LNCAP (cell line): ENCODE measurements around the gene GAL3ST2.

Experiments
- TF ChIP-seq, protein P1 (sequence below): fragments of 450-650 bp; IDR thresholded peaks from 2 replicates; pipeline ENCODE4 v1.5.1; 2017; ENCODE audit warnings: mild to moderate bottlenecking

The GAL3ST2 gene

GRCh38 chr2:241802421-241803318 lies 26.0 kb downstream of the GAL3ST2 start:
- TF ChIP-seq, protein P1, sequence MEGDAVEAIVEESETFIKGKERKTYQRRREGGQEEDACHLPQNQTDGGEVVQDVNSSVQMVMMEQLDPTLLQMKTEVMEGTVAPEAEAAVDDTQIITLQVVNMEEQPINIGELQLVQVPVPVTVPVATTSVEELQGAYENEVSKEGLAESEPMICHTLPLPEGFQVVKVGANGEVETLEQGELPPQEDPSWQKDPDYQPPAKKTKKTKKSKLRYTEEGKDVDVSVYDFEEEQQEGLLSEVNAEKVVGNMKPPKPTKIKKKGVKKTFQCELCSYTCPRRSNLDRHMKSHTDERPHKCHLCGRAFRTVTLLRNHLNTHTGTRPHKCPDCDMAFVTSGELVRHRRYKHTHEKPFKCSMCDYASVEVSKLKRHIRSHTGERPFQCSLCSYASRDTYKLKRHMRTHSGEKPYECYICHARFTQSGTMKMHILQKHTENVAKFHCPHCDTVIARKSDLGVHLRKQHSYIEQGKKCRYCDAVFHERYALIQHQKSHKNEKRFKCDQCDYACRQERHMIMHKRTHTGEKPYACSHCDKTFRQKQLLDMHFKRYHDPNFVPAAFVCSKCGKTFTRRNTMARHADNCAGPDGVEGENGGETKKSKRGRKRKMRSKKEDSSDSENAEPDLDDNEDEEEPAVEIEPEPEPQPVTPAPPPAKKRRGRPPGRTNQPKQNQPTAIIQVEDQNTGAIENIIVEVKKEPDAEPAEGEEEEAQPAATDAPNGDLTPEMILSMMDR, result no peak

GRCh38 chr2:241803387-241804325 lies 27.0 kb downstream of the GAL3ST2 start:
- TF ChIP-seq, protein P1, result no peak

GRCh38 chr2:241804326-241805229 lies 28.0 kb downstream of the GAL3ST2 start:
- TF ChIP-seq, protein P1, result no peak

- TF ChIP-seq, protein P1, result no peak
These were observed 31.6 kb downstream of the GAL3ST2 start for GRCh38 chr2:241808051-241808720.

DNA sequence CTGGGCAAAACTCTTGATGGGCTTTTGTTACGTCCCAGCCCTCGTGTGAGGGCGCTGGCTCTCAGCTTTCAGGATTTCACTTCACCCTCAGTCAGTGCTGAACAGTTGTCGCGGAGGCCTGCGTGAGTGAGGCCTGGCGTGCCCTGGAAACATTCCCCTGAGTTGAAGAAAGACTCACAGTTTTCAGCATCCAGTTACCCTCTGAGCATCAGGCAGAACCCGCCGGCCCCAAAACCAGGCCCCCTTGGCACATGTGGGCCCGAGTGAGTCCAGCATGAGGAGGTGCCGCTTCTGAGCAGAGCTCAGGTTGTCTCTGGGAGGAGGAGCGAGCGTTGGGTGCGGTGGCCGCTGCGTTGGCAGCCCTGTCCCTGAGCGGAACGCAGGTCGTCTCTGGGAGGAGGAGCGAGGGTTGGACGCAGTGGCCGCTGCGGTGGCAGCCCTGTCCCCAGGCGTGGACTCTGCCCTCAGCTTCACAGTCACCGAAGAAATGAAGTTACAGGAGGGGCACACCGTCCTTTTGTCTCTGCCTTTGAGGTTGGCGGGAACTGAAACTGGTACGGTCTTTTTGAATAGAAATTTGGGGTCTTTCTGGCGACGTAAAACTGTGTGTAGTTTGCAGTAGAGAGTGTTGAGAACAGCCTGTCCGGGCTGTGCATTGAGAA lies 32.2 kb downstream of the GAL3ST2 start, which contains the start of gene NEU4:
Gene NEU4 (plus strand): TSS at position 473 of the 662 bp plus-strand sequence. CDS start 5,292 bp downstream, outside the sequence.
- TF ChIP-seq, protein P1, result no peak

DNA sequence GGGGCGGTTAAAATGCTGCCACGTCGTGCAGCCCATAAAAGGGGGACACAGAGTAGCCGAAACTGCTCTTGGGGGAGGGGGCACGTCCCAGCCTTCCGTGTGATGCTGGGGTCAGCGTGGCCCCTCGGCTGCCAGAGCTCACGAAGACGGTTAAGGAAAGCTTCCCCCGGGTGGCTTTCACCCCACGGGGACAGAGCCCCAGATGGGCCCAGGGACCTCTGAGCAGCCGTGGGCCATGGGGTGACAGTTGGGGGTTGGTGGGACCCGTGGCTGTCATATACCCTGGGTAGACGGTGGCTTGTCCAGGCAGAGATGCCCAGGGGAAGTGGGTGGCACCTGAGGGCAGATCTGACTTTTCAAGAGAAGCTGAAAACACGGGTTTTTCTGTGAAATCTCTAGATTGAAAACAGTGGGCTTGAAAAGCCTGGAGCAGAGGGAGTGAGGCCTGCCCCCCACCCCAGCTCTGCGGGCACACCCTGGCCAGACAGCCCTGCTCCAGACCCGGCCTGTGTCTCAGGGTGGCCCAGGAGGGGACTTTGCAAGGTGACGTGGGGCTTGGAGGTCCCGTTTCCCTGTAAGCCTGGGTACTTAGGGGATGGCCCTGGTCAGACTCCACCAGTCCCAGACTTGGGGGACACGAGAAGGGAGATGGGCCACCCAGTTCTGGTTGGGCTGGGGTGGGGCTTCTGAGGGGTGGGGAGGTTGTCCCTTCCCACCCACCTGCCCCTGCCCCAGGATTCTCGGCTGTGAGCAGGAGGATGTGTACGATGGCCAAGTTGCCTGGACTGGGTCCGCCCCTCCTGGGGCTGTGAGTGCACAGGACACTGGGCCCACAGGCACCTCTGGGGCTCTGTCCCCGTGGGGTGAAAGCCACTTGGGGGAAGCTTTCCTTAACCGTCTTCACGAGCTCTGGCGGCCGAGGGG lies 33.0 kb downstream of the GAL3ST2 start:
- TF ChIP-seq, protein P1, result no peak
